Activated CD4-positive, alpha-beta T cell treated with anti-CD3 and anti-CD28 coated beads for 1 hour (primary cell): ENCODE measurements around the gene WDR45B.
"Not testable (repeated sequence)": the region's sequence is repeated elsewhere in the genome, so short reads cannot be mapped to it uniquely, and the experiment has no call there.

Source experiments
- DNase-seq: peaks from one replicate; pipeline ENCODE4 v3.0.0-alpha.2; 2020

The WDR45B gene

DNA sequence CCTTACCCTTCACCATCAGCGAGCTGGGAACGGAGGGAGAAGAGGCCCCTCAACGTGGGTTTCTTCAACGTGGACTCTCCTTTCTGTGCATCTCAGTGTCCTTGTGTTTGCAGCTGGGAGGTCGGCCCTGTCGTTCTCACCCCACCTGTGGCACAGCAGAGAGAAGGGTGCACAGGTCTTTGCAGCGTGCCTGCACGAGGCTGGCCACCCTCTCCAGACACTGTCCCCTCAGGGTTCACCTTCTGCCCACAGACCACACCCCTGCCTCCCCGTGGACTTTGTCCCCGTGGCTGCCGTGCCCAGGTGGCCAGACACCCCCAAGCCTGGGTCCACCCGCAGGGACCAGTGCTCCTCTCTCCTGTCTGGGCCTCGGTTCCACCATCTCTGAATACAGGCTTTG lies 7.3 kb upstream of the WDR45B start:
- no peak for DNase-seq

GRCh38 chr17:82655038-82655479 lies 6.8 kb upstream of the WDR45B start:
- no peak for DNase-seq

GRCh38 chr17:82654611-82655010 lies 6.4 kb upstream of the WDR45B start:
- not testable (repeated sequence) for DNase-seq

DNA sequence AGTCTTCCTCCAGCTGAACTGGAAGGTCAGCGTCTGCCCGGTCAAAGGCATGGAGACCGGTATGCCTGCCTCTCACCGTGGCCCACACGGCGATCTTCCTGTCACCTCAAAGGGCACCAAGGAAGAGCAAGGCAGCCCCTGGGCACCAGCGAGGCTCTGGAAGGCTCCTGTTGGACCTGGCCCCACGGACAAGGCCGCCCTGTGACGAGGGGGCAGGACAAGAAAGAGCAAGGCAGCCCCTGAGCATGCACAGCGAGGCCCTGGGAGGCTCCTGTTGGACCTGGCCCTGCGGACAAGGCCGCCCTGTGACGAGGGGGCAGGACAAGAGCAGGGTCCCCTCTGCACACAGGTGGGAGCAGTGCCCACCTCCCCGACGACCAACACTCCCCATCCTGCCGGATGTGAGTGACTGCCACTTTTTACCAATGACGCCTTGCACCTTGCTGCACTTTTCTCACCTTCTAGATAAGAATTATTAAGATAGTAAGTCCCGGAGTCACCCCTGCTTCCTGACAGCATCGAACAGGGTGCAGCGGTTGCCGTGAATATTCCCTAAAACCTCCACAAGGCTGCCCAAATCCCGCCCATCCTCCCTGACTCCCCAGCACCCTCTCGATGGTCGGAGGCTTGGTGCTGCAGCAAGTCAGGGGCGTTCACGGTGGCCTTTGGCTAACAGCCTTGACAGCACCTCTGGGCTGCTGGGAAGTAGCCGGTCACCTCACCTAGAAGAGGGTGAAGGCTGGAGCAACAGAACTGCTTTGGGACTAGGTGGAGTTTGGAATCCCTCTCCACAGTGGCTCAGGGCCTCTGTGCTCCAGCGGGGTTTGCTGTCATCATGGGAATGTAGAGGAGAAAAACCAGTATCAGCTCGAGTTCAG lies 5.6 kb upstream of the WDR45B start:
- DNase-seq: no peak

GRCh38 chr17:82650723-82651122 lies 2.5 kb upstream of the WDR45B start:
- DNase-seq: no peak

GRCh38 chr17:82649501-82650261 lies 1.4 kb upstream of the WDR45B start:
- no peak for DNase-seq

DNA sequence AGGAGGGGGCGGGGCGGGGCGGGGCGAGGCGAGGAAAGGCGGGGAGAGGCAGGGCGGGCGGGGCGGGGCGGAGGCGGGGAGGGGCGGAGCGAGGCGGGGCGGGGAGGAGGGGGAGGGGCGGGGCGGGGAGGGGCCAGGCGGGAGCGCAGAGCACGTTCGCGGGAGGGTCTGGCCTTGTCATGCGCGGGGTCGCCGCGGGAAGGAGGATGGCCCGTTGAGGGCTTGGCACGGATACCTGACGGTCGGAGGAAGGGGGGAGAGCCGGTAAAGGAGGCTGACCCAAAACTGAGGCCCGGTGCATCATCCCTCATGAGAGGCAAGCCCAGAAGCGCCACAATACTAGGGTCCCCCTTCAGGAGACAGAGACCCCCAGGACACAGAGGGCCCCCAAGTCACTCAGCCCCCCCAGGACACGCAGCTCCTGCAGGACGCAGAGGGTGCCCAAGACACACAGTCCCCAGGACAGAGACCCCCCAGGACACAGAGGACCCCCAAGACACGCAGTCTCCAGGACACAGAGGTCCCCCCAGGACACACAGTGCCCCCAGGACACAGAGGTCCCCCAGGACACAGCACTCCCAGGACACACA lies 593 bp upstream of the WDR45B start:
- no peak for DNase-seq

- DNase-seq: peak; percentile 26
These were observed 565 bp downstream of the WDR45B start for GRCh38 chr17:82647593-82648164.

GRCh38 chr17:82645516-82645915 lies 2.7 kb downstream of the WDR45B start:
- DNase-seq: no peak

DNA sequence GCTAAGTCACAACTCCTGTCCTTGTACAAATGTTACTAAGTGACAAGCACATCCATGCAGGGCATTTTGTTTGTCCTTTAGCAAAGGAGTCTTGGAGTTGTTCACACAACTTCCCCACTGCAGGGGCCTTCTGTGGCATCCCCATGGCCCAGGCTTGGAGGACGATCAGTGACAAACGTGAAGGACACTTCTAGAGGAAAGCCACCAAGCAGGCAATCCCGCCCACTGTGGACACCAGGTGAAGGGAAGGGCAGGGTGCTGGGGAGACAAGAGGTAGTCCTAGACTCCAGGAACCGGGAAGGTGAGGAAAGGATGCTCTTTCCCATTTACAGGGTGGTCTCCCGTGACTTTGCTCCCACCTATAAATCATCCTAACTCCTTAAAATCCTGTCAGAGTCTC lies 4.1 kb downstream of the WDR45B start:
- no peak for DNase-seq

GRCh38 chr17:82642022-82642421 lies 6.2 kb downstream of the WDR45B start:
- no peak for DNase-seq

GRCh38 chr17:82640036-82640435 lies 8.2 kb downstream of the WDR45B start:
- DNase-seq: no peak

GRCh38 chr17:82639628-82640027 lies 8.6 kb downstream of the WDR45B start:
- DNase-seq: no peak

DNA sequence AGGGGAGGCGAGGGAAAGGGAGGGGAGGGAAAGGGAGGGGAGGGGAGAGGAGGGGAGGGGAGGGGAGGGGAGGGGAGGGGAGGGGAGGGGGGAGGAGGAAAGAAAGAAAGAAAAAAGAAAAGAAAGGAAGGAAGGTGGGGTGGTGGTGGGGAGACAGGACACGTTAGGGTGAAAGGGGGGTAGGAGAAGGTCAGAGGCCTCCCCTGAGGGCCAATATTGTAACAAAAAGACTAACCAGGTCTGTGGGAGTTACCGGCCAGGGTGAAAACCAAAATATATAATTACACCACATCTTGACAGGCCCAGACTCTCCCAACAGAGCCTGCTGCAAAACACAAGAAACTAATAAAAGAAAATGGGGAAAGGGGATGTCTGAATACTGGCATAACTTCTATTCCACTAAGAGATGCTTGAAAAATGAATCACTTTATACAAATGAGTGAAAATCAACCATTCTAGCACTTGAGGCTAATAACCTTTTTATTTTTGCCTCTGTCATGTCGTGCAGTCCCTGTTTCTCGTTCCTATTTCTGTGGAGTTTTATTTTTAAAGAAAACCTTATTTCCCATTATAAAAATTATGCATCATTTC lies 10.0 kb downstream of the WDR45B start:
- DNase-seq: no peak

- DNase-seq: no peak
These were observed 11.3 kb downstream of the WDR45B start for GRCh38 chr17:82636626-82637598.

GRCh38 chr17:82633343-82633742 lies 14.9 kb downstream of the WDR45B start:
- no peak for DNase-seq

DNA sequence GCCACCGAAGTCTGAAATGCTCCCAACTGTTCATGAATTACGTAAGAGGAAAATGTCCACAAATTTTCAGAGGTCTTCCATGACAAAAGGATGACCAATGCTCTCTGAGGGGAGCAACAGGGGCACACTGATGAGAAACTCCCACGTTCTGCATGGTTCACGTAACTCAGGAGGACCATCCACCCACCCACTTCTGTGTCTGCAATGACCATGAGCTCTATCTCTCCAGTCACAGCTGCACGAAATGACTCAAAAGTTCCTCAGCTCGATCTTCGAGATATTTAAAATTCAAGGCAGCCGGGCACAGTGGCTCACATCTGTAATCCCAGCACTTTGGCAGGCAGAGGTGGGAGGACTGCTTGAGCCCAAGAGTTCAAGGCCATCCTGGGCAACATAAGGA lies 15.8 kb downstream of the WDR45B start:
- DNase-seq: no peak

DNA sequence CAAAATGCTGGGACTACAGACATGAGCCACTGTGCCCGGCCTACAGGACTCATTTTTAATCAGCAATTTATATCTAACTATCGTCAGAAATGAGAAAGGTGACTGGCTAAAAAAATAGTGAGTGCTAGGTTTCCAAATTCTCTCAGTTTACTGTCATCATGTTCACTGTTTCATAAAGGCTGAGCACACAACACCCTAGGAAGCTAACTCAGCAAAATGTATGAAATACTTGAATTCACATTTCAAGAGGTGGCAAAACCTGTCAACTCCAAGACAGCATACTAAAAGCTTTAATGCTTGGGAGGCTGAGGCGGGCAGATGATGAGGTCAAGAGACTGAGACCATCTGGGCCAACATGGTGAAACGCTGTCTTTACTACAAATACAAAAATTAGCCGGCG lies 16.7 kb downstream of the WDR45B start:
- DNase-seq: no peak

DNA sequence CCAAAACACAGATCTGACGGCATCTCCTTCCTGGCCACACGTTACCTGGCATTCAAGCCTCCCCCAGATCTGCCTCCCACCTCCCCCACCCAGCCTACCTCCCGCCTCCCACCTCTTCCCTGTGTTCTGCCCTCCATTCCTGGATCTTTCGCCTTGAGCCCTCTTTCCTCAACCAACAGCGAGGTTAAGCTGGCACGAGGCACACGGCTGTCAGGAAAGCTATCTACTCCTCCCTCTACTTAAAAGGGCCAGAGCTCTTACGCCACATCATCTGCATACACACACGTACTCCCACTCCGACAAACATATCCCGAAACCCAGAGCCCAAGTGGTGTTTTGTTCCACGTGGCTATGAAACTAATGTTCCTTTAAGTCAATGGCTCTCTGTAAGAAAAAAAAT lies 18.0 kb downstream of the WDR45B start:
- no peak for DNase-seq

GRCh38 chr17:82629748-82630147 lies 18.5 kb downstream of the WDR45B start:
- DNase-seq: no peak

GRCh38 chr17:82627405-82627804 lies 20.8 kb downstream of the WDR45B start:
- DNase-seq: no peak

DNA sequence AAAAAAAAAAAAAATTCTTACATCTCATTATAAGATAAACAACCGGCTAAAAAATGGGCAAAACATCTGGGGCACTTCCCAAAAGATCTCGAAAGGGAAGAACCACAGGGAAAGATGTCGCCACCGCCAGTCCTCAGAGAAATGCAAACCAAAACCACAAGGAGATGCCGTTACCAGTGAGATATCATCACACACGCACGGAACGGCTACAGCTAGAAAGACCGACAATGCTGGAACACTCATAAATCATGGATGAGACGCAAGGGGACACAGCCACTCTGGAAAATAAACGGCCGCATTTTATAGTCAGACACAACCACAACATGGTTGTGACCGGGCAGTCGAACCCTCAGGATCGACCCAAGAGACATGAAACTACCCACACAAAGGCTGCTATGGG lies 24.5 kb downstream of the WDR45B start:
- no peak for DNase-seq
